A549 (cell line): ENCODE data around the gene NAXD. TPM values are rescaled to one million over a fixed set of nuclear protein-coding genes. Genes with fewer than 3 reads are reported as not detected.

Experiments
- ATAC-seq, 2 experiments: fragments of 200-7000 bp in 1 of 2; fragments of >200 bp in 1 of 2; cut with Nextera tagmentation in 1 of 2; cut with Tn5 transposase in 1 of 2; 3 replicates each; pipeline versions ENCODE4 v1.8.0 to v1.9.1; 2018 to 2020; ENCODE audit warnings: mild to moderate bottlenecking in 1 of 2, moderate library complexity in 1 of 2
- CTCF ChIA-PET: fragments of 300-600 bp; sonication (Branson Sonifier 250); formaldehyde crosslinking; extraction: SDS; loops from one replicate; lab custom pipeline; 2021; ENCODE audit warnings: antibody characterized with exemption, inconsistent platforms; lab: Yijun Ruan, JAX
- POLR2A ChIA-PET: fragments of 350-600 bp; formaldehyde crosslinking; extraction: SDS; loops from one replicate; lab custom pipeline; 2021; ENCODE audit warnings: antibody characterized with exemption, inconsistent platforms; lab: Yijun Ruan, JAX
- DNase-seq, 2 experiments: peaks; one replicate each; pipeline versions ENCODE4 v3.0.0 to v3.0.0-alpha.2; 2011 to 2016; ENCODE audit warnings: low read depth in 1 of 2, low spot score in 1 of 2
- FAIRE-seq: peaks from 2 replicates; lab custom pipeline; 2011; peaks lifted over from hg19 to GRCh38; lab: Jason Lieb, UNC
- H3K27ac ChIP-seq, 2 experiments: fragments of >200 bp; sonication (Bioruptor Twin); formaldehyde crosslinking; 3 replicates each; pipeline ENCODE4 v1.5.1; 2016 to 2017
- H3K4me1 ChIP-seq: fragments of >200 bp; sonication (Bioruptor Twin); formaldehyde crosslinking; 3 replicates; pipeline ENCODE4 v1.6.1; 2016
- H3K4me2 ChIP-seq: fragments of >200 bp; sonication (Bioruptor Twin); formaldehyde crosslinking; 3 replicates; pipeline ENCODE4 v1.6.1; 2016
- H3K4me3 ChIP-seq: fragments of >200 bp; sonication (Bioruptor Twin); formaldehyde crosslinking; 3 replicates; pipeline ENCODE4 v1.5.1; 2016
- H3K9me3 ChIP-seq: fragments of >200 bp; sonication (Bioruptor Twin); formaldehyde crosslinking; 3 replicates; pipeline ENCODE4 v1.6.1; 2016
- ATOH8 ChIP-seq: fragments of 250-450 bp; sonication (Bioruptor Pico); IDR thresholded peaks from 2 replicates; pipeline ENCODE4 v1.5.0; 2020; ENCODE audit warnings: low read depth, mild to moderate bottlenecking, moderate library complexity
- CBX2 ChIP-seq: fragments of 200-600 bp; sonication (generic); IDR thresholded peaks from 2 replicates; pipeline ENCODE4 v1.6.1; 2016; ENCODE audit warnings: low read depth, mild to moderate bottlenecking, borderline replicate concordance
- CBX8 ChIP-seq: fragments of 200-600 bp; sonication (generic); IDR thresholded peaks from 2 replicates; pipeline ENCODE4 v1.6.1; 2016
- CHD4 ChIP-seq: fragments of 200-600 bp; sonication (generic); IDR thresholded peaks from 2 replicates; pipeline ENCODE4 v1.6.1; 2016; ENCODE audit warnings: antibody characterized with exemption, mild to moderate bottlenecking, borderline replicate concordance
- CTCF ChIP-seq: fragments of >200 bp; sonication (Bioruptor Twin); formaldehyde crosslinking; IDR thresholded peaks from 3 replicates; pipeline ENCODE4 v1.5.1; 2016
- EHMT2 ChIP-seq: fragments of 200-600 bp; sonication (generic); IDR thresholded peaks from 2 replicates; pipeline ENCODE4 v1.6.1; 2016; ENCODE audit warnings: antibody characterized with exemption, low read depth, mild to moderate bottlenecking, moderate library complexity
- ELK1 ChIP-seq: fragments of 150-350 bp; IDR thresholded peaks from 2 replicates; pipeline ENCODE4 v1.6.1; 2014; ENCODE audit warnings: low read depth, mild to moderate bottlenecking, low read length
- EP300 ChIP-seq, 2 experiments: fragments of >200 bp; sonication (Bioruptor Twin); formaldehyde crosslinking; IDR thresholded peaks; 2 replicates in 1 of 2; 3 replicates in 1 of 2; pipeline ENCODE4 v1.6.1; 2016 to 2017
- FOSB ChIP-seq: fragments of 250-450 bp; sonication (Bioruptor Pico); IDR thresholded peaks from 2 replicates; pipeline ENCODE4 v1.5.0; 2020; ENCODE audit warnings: mild to moderate bottlenecking, moderate library complexity
- FOXS1 ChIP-seq: fragments of 250-450 bp; sonication (Bioruptor Pico); IDR thresholded peaks from 2 replicates; pipeline ENCODE4 v1.5.0; 2020; ENCODE audit warnings: mild to moderate bottlenecking, moderate library complexity
- GATA3 ChIP-seq: IDR thresholded peaks from 2 replicates; pipeline ENCODE4 v1.6.1; 2012; ENCODE audit warnings: borderline replicate concordance
- HDAC2 ChIP-seq: fragments of 200-600 bp; sonication (generic); IDR thresholded peaks from 2 replicates; pipeline ENCODE4 v1.6.1; 2016
- HES2 ChIP-seq: fragments of >200 bp; sonication (Bioruptor Twin); formaldehyde crosslinking; IDR thresholded peaks from 2 replicates; pipeline ENCODE4 v1.6.1; 2016
- HMGXB4 ChIP-seq: fragments of 250-450 bp; sonication (Bioruptor Pico); IDR thresholded peaks from 2 replicates; pipeline ENCODE4 v1.5.0; 2021; ENCODE audit warnings: mild to moderate bottlenecking, moderate library complexity, borderline replicate concordance
- HOXA7 ChIP-seq: fragments of 250-450 bp; sonication (Bioruptor Pico); IDR thresholded peaks from 2 replicates; pipeline ENCODE4 v1.5.0; 2020; ENCODE audit warnings: mild to moderate bottlenecking, moderate library complexity
- HOXB13 ChIP-seq: fragments of 250-450 bp; sonication (Bioruptor Pico); IDR thresholded peaks from 2 replicates; pipeline ENCODE4 v1.5.0; 2020; ENCODE audit warnings: low read depth, mild to moderate bottlenecking, moderate library complexity
- HOXB5 ChIP-seq: fragments of 250-450 bp; sonication (Bioruptor Pico); IDR thresholded peaks from 2 replicates; pipeline ENCODE4 v1.5.0; 2020; ENCODE audit warnings: mild to moderate bottlenecking, moderate library complexity
- JUN ChIP-seq, 2 experiments: fragments of >200 bp; sonication (Bioruptor Twin); formaldehyde crosslinking; IDR thresholded peaks; 2 replicates in 1 of 2; 3 replicates in 1 of 2; pipeline ENCODE4 v1.6.1; 2016 to 2017
- MAX ChIP-seq: IDR thresholded peaks from 2 replicates; pipeline ENCODE4 v1.6.1; 2012
- NFE2L2 ChIP-seq: fragments of 150-350 bp; conservative IDR thresholded peaks from 2 replicates; pipeline ENCODE4 v1.6.1; 2014; ENCODE audit warnings: low read length
- NPAS2 ChIP-seq: fragments of 250-450 bp; sonication (Bioruptor Pico); IDR thresholded peaks from 2 replicates; pipeline ENCODE4 v1.8.0; 2022; ENCODE audit warnings: mild to moderate bottlenecking, moderate library complexity, borderline replicate concordance
- PHF8 ChIP-seq: fragments of 200-600 bp; sonication (generic); IDR thresholded peaks from 2 replicates; pipeline ENCODE4 v1.6.1; 2016; ENCODE audit warnings: low read depth, mild to moderate bottlenecking, antibody characterized with exemption, moderate library complexity, borderline replicate concordance
- RCOR1 ChIP-seq: fragments of 150-350 bp; IDR thresholded peaks from 2 replicates; pipeline ENCODE4 v1.6.1; 2014; ENCODE audit warnings: antibody characterized with exemption, low read length, low read depth
- TFCP2L1 ChIP-seq: fragments of 250-450 bp; sonication (Bioruptor Pico); IDR thresholded peaks from 2 replicates; pipeline ENCODE4 v1.5.0; 2021; ENCODE audit warnings: mild to moderate bottlenecking
- USF2 ChIP-seq: fragments of 450-650 bp; IDR thresholded peaks from 2 replicates; pipeline ENCODE4 v1.6.1; 2014; ENCODE audit warnings: antibody characterized with exemption
- ZSCAN20 ChIP-seq: fragments of 250-450 bp; sonication (Bioruptor Pico); IDR thresholded peaks from 2 replicates; pipeline ENCODE4 v1.8.0; 2022; ENCODE audit warnings: mild to moderate bottlenecking, moderate library complexity
- WGBS: methylation state at CpG from one replicate; pipeline ENCODE4 v1.1.6; 2017; ENCODE audit errors: missing lambda C conversion rate; 5-methylcytosine and 5-hydroxymethylcytosine counted together
- polyA plus RNA-seq, 4 experiments: library from polyadenylated mRNA; depleted of rRNA in 3 of 4; stranded (reverse); fragments of >200 nt; fragmentation: RNase III in 1 of 4; extraction: RNeasy Plus Mini Kit Qiagen cat#74134 plus additional on column Dnase treatment in 1 of 4; gene quantifications; 2 replicates in 3 of 4; 3 replicates in 1 of 4; pipeline ENCODE4 v1.2.3, GENCODE V29; 2011 to 2017

Gene NAXD
- polyA plus RNA-seq, 2 of the 4 experiments (the other 2 are of a cell fraction), result 14.2 to 19.0 TPM

- no peak overlapping the region for H3K4me3 ChIP-seq
- H3K27ac ChIP-seq, result no peak overlapping the region
- H3K4me2 ChIP-seq, result no peak overlapping the region
- DNase-seq (no peak), ATAC-seq (no peak), FAIRE-seq (no peak)
- H3K4me1 ChIP-seq, result no peaks in the 10 kb centered on the region
- ChIA-PET CTCF (interaction anchor here (0.6 kb wide), 1 partner anchor 406 kb away, joined by 3 read pairs; no protein-coding TSS in a partner anchor), POLR2A (no interaction called here)
- TF ChIP-seq ZSCAN20 (CRISPR knock-in tag), result no peak
- no peak for TF ChIP-seq HOXB13 (CRISPR knock-in tag)
- TF ChIP-seq JUN (IDR thresholded peaks at IDR 0.05), result no peak
- TF ChIP-seq RCOR1, result no peak
- no peak for TF ChIP-seq CTCF
- no peak for TF ChIP-seq NFE2L2
- TF ChIP-seq HDAC2, result no peak
- no peak for TF ChIP-seq USF2
- TF ChIP-seq FOSB (CRISPR knock-in tag), result no peak
- no peak for TF ChIP-seq GATA3
- TF ChIP-seq EP300 (IDR thresholded peaks at IDR 0.05), result no peak
- no peak for TF ChIP-seq CBX8
- TF ChIP-seq PHF8, result no peak
- TF ChIP-seq TFCP2L1 (CRISPR knock-in tag), result no peak
- TF ChIP-seq MAX, result no peak
- 98% methylated on average over 7 of the region's 9 CpGs for WGBS
- H3K9me3 ChIP-seq, result no peaks in the 10 kb centered on the region
Measured at GRCh38 chr13:110626521-110626920, 11.2 kb downstream of the NAXD start.

- WGBS, result 89% methylated on average over 8 of the region's 8 CpGs
- DNase-seq (no peak), ATAC-seq (no peak), FAIRE-seq (no peak)
- no peak for TF ChIP-seq CHD4
- Histone ChIP-seq H3K4me1 (no peaks in the 10 kb centered on the region), H3K27ac (no peak overlapping the region), H3K4me2 (no peak overlapping the region), H3K4me3 (no peak overlapping the region), H3K9me3 (no peaks in the 10 kb centered on the region)
- ChIA-PET POLR2A (no interaction called here), CTCF (no interaction called here)
Measured at GRCh38 chr13:110627351-110627750, 12.0 kb downstream of the NAXD start.

- Histone ChIP-seq H3K4me1 (no peaks in the 10 kb centered on the region), H3K4me2 (no peak overlapping the region), H3K4me3 (no peak overlapping the region), H3K27ac (no peak overlapping the region), H3K9me3 (no peaks in the 10 kb centered on the region)
- FAIRE-seq (no peak), ATAC-seq (no peak), DNase-seq (no peak)
- POLR2A ChIA-PET, result no interaction called here
- no peak for TF ChIP-seq HOXB5
- TF ChIP-seq HOXA7 (CRISPR knock-in tag), result no peak
- no peak for TF ChIP-seq FOXS1 (CRISPR knock-in tag)
- no peak for TF ChIP-seq HMGXB4 (CRISPR knock-in tag)
- TF ChIP-seq FOSB (CRISPR knock-in tag), result no peak
- no peak for TF ChIP-seq CBX8
- TF ChIP-seq GATA3, result no peak
- TF ChIP-seq CBX2, result no peak
- TF ChIP-seq ELK1, result no peak
- no peak for TF ChIP-seq HES2
- TF ChIP-seq NPAS2 (CRISPR knock-in tag), result no peak
- no peak for TF ChIP-seq ATOH8 (CRISPR knock-in tag)
- no peak for TF ChIP-seq CHD4
- TF ChIP-seq EHMT2, result no peak
- CTCF ChIA-PET, result no interaction called here
- WGBS, result 94% methylated on average over 8 of the region's 12 CpGs
Measured at GRCh38 chr13:110627761-110628476, 12.6 kb downstream of the NAXD start.
